ENCODE data around the gene HSP90AA1.

HSP90AA1 gene

DNA sequence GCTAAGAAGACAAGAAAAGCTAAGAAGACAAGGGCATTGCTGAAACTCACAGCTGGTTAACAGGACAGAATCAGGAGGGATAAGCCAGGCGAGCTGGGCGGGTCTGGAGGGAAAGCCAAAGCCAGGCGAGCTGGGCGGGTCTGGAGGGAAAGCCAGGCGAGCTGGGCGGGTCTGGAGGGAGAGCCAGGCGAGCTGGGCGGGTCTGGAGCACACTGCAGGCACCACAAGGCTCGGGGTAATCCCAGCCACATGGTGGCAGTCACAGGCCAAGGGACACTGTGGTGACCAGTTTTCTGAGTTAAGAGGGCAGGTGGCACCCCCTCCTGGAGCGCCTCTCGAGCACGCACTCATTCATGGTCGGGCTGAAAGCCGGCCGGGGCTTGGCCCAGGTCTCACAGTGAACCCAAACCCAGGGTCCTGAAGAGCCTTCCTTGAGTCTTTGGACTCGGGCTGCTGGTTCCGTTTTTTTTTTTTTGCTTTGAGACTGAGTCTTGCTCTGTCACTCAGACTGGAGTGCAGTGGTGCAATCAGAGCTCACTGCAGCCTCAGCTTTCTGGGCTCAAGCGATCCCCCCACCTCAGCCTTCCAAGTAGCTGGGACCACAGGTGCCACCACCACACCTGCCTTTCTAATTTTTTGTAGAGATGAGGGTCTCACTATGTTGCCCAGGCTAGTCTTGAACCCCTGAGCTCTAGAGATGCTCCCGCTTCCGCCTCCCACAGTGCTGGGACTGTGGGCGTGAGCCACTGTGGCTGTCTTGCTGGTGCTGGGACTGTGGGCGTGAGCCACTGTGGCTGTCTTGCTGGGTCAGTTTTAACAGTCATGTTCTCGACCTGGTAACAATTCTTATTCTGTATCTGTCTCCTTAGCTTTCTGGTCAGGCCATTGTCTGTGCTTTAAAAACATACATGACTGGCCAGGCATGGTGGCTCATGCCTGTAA, 40.2 kb downstream of the HSP90AA1 start:
- Histone ChIP-seq H2AFZ (ENCODE audit: low read depth, low read length) (no peak overlapping the region), H3K4me1 (ENCODE audit: low read length) (no peaks in the 10 kb centered on the region), H3K27me3 (ENCODE audit: low read depth, low read length) (no peaks in the 10 kb centered on the region), H3K4me3 (ENCODE audit: low read length) (no peak overlapping the region), H3K9ac (ENCODE audit: low read length) (no peak overlapping the region), H3K4me2 (ENCODE audit: low read length) (no peak overlapping the region), H4K20me1 (ENCODE audit: insufficient read depth, low read length) (no peaks in the 10 kb centered on the region), H3K9me3 (ENCODE audit: insufficient read depth, low read length) (no peaks in the 10 kb centered on the region), H3K36me3 (replicated peaks; ENCODE audit: low read depth, low read length) (peaks cover 60% of the 10 kb centered on the region), H3K27ac (ENCODE audit: low read length) (no peak overlapping the region), H3K79me2 (ENCODE audit: low read length) (no peaks in the 10 kb centered on the region)
- TF ChIP-seq, protein P1, sequence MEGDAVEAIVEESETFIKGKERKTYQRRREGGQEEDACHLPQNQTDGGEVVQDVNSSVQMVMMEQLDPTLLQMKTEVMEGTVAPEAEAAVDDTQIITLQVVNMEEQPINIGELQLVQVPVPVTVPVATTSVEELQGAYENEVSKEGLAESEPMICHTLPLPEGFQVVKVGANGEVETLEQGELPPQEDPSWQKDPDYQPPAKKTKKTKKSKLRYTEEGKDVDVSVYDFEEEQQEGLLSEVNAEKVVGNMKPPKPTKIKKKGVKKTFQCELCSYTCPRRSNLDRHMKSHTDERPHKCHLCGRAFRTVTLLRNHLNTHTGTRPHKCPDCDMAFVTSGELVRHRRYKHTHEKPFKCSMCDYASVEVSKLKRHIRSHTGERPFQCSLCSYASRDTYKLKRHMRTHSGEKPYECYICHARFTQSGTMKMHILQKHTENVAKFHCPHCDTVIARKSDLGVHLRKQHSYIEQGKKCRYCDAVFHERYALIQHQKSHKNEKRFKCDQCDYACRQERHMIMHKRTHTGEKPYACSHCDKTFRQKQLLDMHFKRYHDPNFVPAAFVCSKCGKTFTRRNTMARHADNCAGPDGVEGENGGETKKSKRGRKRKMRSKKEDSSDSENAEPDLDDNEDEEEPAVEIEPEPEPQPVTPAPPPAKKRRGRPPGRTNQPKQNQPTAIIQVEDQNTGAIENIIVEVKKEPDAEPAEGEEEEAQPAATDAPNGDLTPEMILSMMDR (IDR thresholded peaks at IDR 0.05; ENCODE audit: low read depth, low read length) = peak; percentile 32
- no peak for TF ChIP-seq EZH2phosphoT487 (IDR thresholded peaks at IDR 0.05; ENCODE audit: low read depth)

DNA sequence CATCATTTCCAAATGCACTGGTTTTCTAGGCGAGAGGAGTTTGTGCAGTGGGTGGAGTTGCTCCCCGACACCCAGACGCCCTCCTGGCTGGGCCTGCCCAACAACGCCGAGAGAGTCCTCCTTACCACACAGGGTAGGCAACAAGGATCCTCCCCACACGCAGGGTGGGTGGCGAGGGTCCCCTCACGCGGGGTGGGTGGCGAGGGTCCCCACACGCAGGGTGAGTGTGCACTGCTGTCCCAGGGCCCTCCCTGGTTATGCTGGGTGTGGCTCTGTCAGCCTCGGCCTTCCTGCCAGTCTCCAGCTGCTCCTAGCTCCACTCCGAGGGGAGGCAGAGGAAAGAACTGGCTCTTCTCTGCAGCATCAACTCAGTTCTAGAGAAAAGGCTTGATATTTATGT, 42.3 kb downstream of the HSP90AA1 start:
- H2AFZ ChIP-seq (ENCODE audit: low read depth, low read length) = no peak overlapping the region
- no peak overlapping the region for H3K9ac ChIP-seq (ENCODE audit: low read length)
- H4K20me1 ChIP-seq (ENCODE audit: insufficient read depth, low read length) = no peaks in the 10 kb centered on the region
- peaks cover 66% of the 10 kb centered on the region for H3K36me3 ChIP-seq (replicated peaks; ENCODE audit: low read depth, low read length)
- no peak overlapping the region for H3K4me3 ChIP-seq (ENCODE audit: low read length)
- H3K9me3 ChIP-seq (ENCODE audit: insufficient read depth, low read length) = no peaks in the 10 kb centered on the region
- no peaks in the 10 kb centered on the region for H3K27me3 ChIP-seq (ENCODE audit: low read depth, low read length)
- H3K4me2 ChIP-seq (ENCODE audit: low read length) = no peak overlapping the region
- H3K79me2 ChIP-seq (ENCODE audit: low read length) = no peaks in the 10 kb centered on the region
- H3K27ac ChIP-seq (ENCODE audit: low read length) = no peak overlapping the region
- no peak for TF ChIP-seq EZH2phosphoT487 (IDR thresholded peaks at IDR 0.05; ENCODE audit: low read depth)
- H3K4me1 ChIP-seq (ENCODE audit: low read length) = no peaks in the 10 kb centered on the region

- Histone ChIP-seq H2AFZ (ENCODE audit: low read depth, low read length) (no peak overlapping the region), H3K79me2 (ENCODE audit: low read length) (no peaks in the 10 kb centered on the region), H3K36me3 (replicated peaks; ENCODE audit: low read depth, low read length) (peaks cover 68% of the 10 kb centered on the region), H3K9me3 (ENCODE audit: insufficient read depth, low read length) (no peaks in the 10 kb centered on the region), H3K27ac (ENCODE audit: low read length) (no peak overlapping the region), H3K4me3 (ENCODE audit: low read length) (no peak overlapping the region), H3K9ac (ENCODE audit: low read length) (no peak overlapping the region), H3K4me2 (ENCODE audit: low read length) (no peak overlapping the region), H3K27me3 (ENCODE audit: low read depth, low read length) (no peaks in the 10 kb centered on the region), H3K4me1 (ENCODE audit: low read length) (no peaks in the 10 kb centered on the region), H4K20me1 (ENCODE audit: insufficient read depth, low read length) (no peaks in the 10 kb centered on the region)
- TF ChIP-seq, protein P1 (IDR thresholded peaks at IDR 0.05; ENCODE audit: low read depth, low read length) = no peak
Measured at GRCh38 chr14:102043251-102044025, 43.4 kb downstream of the HSP90AA1 start.

DNA sequence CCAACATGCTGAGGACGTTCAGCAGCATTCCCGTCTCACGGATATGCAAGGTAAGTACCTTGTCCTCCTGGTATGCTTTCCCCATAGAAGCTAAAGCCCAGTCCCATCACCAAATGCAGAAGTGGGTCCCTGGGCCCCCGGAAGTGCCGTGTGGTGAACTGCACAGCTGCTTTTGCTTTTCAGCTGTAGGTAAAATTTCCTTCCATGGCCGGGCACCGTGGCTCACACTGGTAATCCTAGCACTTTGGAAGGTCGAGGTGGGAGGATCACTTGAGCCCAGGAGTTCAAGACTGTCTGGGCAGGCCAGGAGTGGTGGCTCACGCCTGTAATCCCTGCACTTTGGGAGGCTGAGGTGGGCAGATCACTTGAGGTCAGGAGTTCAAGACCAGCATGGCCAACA, 44.1 kb downstream of the HSP90AA1 start:
- no peak overlapping the region for H3K4me2 ChIP-seq (ENCODE audit: low read length)
- no peak overlapping the region for H3K9ac ChIP-seq (ENCODE audit: low read length)
- H2AFZ ChIP-seq (ENCODE audit: low read depth, low read length) = no peak overlapping the region
- H3K4me1 ChIP-seq (ENCODE audit: low read length) = no peaks in the 10 kb centered on the region
- no peak overlapping the region for H3K4me3 ChIP-seq (ENCODE audit: low read length)
- H3K36me3 ChIP-seq (replicated peaks; ENCODE audit: low read depth, low read length) = peaks cover 65% of the 10 kb centered on the region
- TF ChIP-seq, protein P1 (IDR thresholded peaks at IDR 0.05; ENCODE audit: low read depth, low read length) = no peak
- no peak for TF ChIP-seq EZH2phosphoT487 (IDR thresholded peaks at IDR 0.05; ENCODE audit: low read depth)
- no peaks in the 10 kb centered on the region for H3K9me3 ChIP-seq (ENCODE audit: insufficient read depth, low read length)
- no peak overlapping the region for H3K27ac ChIP-seq (ENCODE audit: low read length)
- H3K79me2 ChIP-seq (ENCODE audit: low read length) = no peaks in the 10 kb centered on the region
- H4K20me1 ChIP-seq (ENCODE audit: insufficient read depth, low read length) = no peaks in the 10 kb centered on the region
- H3K27me3 ChIP-seq (ENCODE audit: low read depth, low read length) = no peaks in the 10 kb centered on the region
